Central memory CD4-positive, alpha-beta T cell (primary cell): Measurements from ENCODE around the gene TEK.

Experiments
- DNase-seq: peaks from one replicate; pipeline ENCODE4 v3.0.0; 2022

TEK gene

DNA sequence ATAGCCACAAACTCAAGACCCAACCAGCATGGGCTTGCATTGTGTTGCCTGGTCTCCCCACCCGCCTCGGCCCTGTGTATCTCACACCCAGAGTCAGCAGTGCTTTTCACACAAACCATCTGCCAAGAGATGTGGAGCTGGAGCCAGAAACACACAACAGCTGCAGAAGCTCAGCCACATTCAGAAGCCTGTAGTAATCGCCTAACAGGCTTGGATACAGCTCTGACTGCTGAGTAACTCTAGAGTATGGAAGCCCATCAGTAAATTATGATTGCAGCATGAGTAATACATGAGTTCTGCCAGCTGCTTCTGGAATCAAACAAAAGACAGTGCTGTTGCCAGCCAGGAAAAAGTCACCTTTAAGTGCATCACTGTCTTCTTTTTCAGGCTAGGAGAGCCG lies 16.0 kb downstream of the TEK start:
- no peak for DNase-seq

- DNase-seq, result no peak
Observed at GRCh38 chr9:27125936-27126335, 16.9 kb downstream of the TEK start.

GRCh38 chr9:27126670-27127069 lies 17.6 kb downstream of the TEK start:
- DNase-seq, result no peak

DNA sequence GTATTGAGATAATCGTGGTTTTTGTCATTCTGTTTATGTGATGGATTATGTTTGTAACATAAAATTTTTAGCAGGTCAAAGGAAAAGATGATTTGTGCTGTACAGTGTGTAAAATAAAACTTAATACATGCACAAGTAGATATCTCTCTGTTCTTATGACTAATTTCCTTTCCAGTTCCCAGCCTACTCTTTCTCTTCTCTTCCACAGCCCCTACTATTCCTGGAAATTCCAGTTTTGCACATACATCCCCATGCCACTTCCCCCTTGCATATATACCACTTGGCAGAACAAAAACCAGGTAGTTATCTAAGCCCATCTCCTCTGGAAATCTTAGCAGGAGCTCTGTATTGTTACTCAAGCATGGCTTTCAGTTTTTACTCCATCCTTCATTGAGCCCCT lies 20.2 kb downstream of the TEK start:
- no peak for DNase-seq

DNA sequence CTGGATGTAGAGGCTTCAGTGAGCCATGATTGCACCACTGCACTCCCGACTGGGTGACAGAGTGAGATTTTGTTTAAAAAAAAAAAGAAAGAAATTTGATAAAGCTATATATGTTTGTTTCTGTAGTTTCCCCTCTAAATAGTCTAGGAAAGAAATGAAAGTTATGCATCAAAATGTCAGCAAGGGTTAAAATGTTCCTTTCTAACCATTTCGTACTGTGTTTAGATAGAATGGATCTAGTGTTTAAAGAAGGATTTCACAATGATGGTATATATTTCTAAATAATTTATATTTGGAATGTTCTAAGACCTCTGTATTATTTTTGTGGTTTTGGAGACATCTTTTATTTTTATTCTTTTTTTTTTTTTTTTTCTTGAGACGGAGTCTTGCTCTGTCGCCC lies 22.7 kb downstream of the TEK start:
- no peak for DNase-seq

- DNase-seq, result no peak
Observed at GRCh38 chr9:27133817-27134216, 24.8 kb downstream of the TEK start.

- DNase-seq, result no peak
Observed at GRCh38 chr9:27142299-27142930, 33.4 kb downstream of the TEK start.

- DNase-seq, result no peak
Observed at GRCh38 chr9:27145143-27145542, 36.1 kb downstream of the TEK start.

- no peak for DNase-seq
Observed at GRCh38 chr9:27149651-27150050, 40.6 kb downstream of the TEK start.

DNA sequence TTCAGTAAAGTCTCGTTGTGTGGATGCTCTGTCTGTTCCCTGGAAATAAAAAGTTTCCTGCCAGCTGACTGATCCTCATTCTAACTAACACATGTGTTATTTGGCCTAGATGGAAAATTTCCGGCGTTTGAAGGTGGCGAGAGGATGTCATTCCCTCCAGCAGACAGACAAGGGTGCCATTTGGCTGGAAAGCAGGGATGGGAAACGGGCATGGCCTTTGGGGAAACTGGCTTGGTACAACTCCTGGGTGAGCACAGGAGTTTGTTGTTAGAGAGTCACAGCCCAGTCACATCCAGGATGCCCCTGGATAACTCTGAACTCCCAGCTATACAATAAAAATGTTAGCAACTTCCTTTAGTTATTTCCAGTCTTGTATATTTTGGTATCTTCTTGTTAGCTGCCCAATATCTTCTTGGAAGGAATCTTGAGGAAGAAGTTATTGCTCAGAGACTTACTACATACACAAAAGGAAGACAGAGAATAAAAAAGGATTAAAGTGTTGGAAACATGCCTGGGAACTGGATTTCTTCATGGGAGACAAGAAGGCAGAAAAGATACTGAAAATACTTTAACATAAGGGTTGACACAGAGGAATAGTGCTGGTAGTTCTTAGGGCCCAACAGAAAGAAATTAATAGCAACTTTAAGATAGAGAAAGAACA lies 41.9 kb downstream of the TEK start:
- no peak for DNase-seq

DNA sequence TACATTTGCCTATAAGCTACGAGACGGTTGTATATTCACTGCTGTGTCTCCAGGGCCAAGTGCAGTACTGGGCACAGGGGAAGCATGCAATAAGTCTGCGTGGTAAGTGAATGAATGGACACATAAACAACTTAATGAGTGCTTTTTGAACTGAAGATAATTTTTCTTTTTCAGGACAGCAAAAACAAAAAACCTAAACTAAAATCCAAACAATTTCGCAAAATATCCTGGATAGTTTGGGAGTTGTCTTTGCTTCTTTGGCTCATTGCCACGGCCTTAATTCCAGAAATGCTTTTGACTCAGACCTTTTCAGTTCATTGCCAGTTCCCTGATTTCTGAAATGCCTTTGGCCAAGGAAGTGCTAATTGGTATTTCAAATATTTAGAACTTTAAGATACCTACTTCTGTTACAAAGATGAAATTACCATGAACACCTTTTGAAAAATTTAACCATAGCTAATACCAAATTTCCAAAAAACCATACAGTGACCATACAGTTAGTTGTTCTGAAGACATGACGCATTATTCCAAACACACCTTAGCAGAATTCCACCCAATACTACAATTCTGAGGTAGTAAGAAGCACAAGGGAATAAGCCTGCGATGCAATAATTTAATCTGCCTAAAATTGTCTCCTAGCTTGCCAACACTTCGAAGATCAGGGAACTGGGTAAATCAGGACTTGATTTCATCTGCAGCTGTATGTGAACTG lies 42.8 kb downstream of the TEK start:
- no peak for DNase-seq

DNA sequence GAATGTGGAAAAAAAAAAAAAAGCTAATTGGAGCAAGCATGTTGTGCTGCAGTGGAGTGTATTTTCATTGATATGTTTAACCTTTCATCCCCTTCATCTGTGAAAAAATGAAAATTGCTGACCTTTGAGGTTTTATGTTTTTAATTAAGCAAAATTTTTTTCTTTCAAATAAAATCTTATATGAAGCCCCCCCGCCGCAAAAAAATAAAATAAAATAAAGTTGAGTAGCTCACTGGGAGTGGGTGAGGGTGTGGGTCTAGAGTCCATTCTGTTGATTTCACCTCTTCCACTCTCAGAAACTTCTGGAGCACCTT lies 43.3 kb downstream of the TEK start:
- DNase-seq, result no peak

DNA sequence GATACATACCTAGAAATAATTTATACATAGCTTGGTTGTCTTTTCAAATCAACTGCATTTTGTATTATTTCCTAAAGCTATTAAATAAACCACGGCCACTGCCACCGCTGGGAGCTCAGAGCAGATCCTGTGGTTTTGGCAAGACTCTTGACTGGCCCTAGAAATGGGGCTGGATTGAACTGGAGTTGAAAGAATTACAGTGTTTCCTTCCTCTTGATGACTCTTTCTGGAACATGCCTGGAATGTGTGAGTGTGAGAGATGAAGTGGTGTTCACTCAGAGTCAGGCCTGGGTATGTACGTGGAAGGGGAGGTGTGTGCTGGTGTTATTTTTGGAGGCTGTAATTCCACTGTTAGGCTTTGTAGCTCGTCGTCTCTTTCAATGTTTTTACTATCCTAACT lies 45.9 kb downstream of the TEK start:
- DNase-seq, result no peak

DNA sequence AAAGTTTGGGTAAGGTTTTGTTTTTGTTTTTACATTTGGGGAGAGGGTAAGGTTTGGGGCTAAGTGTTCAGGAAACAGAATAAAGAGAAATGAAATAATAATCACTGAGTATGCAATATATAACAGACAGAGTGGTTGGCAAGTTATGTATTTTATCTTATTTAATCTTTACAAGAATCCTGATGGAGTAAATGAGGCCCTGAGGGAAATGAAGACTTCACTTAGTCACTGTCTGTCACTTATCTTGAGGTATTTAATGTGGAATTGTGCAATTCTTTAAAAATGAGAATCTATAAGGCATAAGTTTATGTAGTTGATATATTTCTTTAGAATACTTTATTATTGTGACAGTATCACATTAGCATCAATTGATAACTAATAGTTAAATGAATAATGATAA lies 48.1 kb downstream of the TEK start:
- DNase-seq, result no peak

DNA sequence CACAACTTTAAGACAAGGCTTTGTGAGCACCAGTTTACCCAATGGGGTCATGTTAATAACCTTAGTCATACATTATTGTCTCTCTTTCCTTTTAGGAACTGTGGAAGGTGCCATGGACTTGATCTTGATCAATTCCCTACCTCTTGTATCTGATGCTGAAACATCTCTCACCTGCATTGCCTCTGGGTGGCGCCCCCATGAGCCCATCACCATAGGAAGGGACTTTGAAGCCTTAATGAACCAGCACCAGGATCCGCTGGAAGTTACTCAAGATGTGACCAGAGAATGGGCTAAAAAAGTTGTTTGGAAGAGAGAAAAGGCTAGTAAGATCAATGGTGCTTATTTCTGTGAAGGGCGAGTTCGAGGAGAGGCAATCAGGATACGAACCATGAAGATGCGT lies 48.7 kb downstream of the TEK start:
- DNase-seq, result no peak

DNA sequence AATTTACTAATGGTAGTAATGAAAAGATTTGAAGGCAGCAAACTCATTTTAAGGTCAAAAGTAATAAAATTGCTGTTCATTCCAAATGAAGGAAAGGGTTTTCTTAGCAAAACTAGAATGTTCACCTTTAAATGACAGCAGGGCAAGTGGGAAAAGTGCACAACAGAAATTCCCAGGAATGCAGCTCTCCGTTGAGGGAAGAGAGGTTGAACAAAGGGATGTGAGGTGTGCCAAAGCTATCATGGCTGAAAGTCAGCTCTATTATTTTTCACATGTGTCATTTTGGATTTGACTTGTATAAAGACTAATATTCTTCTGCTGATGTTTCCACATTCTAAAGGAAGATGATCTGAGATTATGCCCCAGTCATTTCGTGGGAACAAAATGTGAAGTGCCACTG lies 51.6 kb downstream of the TEK start:
- no peak for DNase-seq

- no peak for DNase-seq
Observed at GRCh38 chr9:27162045-27162444, 53.0 kb downstream of the TEK start.

GRCh38 chr9:27165068-27165467 lies 56.0 kb downstream of the TEK start:
- DNase-seq, result no peak

- no peak for DNase-seq
Observed at GRCh38 chr9:27165670-27166069, 56.6 kb downstream of the TEK start.

- DNase-seq, result no peak
Observed at GRCh38 chr9:27168496-27168895, 59.5 kb downstream of the TEK start.

DNA sequence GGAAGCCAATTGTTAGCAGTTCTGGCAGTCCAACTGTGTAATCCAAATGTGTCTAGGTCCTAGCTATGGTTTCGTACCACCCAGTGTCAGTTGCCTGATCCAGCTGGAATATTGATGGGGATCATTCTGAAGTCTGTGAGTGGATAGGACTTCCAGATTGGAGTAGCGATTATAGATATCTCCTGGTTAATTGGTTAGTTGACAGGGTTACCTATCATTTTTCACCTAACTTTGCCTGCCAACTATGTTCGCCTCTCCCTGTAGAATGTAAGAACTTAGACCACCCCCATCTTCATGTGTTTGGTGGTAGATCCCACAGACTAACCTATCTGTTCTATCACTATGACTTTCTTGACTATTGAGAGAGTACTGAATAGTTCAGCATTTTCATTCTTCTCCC lies 59.9 kb downstream of the TEK start:
- DNase-seq, result no peak

- no peak for DNase-seq
Observed at GRCh38 chr9:27176971-27177370, 67.9 kb downstream of the TEK start.

DNA sequence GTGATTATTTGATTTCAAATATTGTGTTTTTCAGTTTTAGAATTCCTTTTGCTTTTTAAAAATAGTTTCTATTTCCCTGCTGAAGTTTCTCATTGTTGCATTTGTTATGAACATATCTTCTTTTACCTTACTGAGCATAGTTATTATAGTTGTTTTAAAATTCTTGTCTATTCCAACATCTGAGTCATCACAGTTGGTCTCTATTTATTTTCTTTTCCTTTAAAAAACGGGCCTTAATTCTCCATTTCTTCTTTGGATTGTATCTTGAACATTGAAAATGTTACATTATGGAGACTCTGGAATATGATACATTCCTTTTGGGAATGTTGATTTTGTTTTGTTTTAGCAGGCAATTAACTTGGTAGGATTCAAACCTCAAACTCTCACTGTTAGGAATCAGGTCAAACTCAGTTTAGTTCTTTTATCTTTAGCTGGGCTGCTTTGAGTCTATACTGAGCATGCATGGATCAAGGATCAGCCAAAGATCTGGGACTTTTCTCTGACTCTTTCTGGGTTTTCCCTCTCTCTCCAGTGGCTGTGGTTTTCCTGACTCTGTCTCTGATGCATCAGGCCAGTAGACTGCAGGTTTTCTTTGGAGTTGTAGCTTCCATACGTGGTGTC lies 70.3 kb downstream of the TEK start:
- DNase-seq, result no peak

GRCh38 chr9:27181381-27181780 lies 72.4 kb downstream of the TEK start:
- DNase-seq, result no peak
